ENCODE results near the gene PRKG1. TPM values are rescaled to one million over a fixed set of nuclear protein-coding genes. Genes with fewer than 3 reads are reported as not detected.

The PRKG1 gene
- polyA plus RNA-seq, 3 donors = not detected

DNA sequence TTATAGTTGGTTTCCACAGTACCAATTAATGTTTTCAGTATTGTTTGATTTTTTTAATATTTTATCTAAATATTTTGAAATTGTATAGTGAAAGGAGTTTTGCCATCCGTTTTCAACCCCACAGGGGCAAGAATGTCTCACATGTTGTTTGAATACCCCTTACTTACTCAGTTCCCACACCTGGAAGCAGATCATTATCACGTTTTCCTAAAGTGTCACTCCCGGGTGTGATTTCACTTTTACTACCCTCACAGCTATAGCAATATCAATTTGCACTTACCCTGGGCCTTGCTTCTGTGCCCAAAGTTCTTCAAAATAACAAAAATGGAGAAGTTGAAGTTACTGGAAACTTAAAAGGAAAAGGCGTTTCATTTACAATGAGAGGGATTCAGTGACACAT, 397.0 kb downstream of the PRKG1 start:
- no peak overlapping the region for H3K4me3 Mint-ChIP-seq
- no peaks in the 10 kb centered on the region for H3K36me3 Mint-ChIP-seq
- no peak overlapping the region for H3K27ac Mint-ChIP-seq
- Histone ChIP-seq H3K27ac (ENCODE audit: low read depth in 1 of 2, low read length in 2 of 2) (no peak overlapping the region), H3K4me1 (ENCODE audit: control insufficient read depth in 1 of 2, insufficient read depth in 2 of 2, low read length in 2 of 2) (no peaks in the 10 kb centered on the region), H3K79me2 (ENCODE audit: insufficient read depth, low read length) (no peaks in the 10 kb centered on the region), H2AFZ (ENCODE audit: insufficient read depth, low read depth, low read length, poor library complexity, severe bottlenecking) (no peak overlapping the region), H3K9me3 (replicated peaks in 1 of 2; ENCODE audit: control insufficient read depth in 1 of 2, insufficient read depth in 1 of 2, low read length in 2 of 2) (no peaks in the 10 kb centered on the region), H3K36me3 (replicated peaks in 1 of 2; ENCODE audit: control insufficient read depth in 1 of 2, insufficient read depth in 2 of 2, low read length in 2 of 2) (no peaks in the 10 kb centered on the region), H3K9ac (ENCODE audit: insufficient read depth, low read length, poor library complexity, severe bottlenecking) (no peak overlapping the region), H3K4me2 (replicated peaks; ENCODE audit: extremely low read depth, low read length, poor library complexity, severe bottlenecking) (no peak overlapping the region), H4K20me1 (ENCODE audit: insufficient read depth, low read length) (no peaks in the 10 kb centered on the region), H3K27me3 (ENCODE audit: control insufficient read depth in 2 of 2, insufficient read depth in 2 of 2, low read length in 2 of 2) (no peaks in the 10 kb centered on the region), H3K4me3 (replicated peaks in 1 of 3; ENCODE audit: low read depth in 2 of 3, low read length in 3 of 3) (no peak overlapping the region)
- WGBS (ENCODE audit: insufficient coverage) = no CpG with 5 or more reads among the region's 4 CpGs
- intact Hi-C loops (cut with micrococcal nuclease) = no loop called here
- H3K9me3 Mint-ChIP-seq = no peaks in the 10 kb centered on the region
- DNase-seq = no peak
- no peaks in the 10 kb centered on the region for H3K4me1 Mint-ChIP-seq
- TF ChIP-seq, protein P1, sequence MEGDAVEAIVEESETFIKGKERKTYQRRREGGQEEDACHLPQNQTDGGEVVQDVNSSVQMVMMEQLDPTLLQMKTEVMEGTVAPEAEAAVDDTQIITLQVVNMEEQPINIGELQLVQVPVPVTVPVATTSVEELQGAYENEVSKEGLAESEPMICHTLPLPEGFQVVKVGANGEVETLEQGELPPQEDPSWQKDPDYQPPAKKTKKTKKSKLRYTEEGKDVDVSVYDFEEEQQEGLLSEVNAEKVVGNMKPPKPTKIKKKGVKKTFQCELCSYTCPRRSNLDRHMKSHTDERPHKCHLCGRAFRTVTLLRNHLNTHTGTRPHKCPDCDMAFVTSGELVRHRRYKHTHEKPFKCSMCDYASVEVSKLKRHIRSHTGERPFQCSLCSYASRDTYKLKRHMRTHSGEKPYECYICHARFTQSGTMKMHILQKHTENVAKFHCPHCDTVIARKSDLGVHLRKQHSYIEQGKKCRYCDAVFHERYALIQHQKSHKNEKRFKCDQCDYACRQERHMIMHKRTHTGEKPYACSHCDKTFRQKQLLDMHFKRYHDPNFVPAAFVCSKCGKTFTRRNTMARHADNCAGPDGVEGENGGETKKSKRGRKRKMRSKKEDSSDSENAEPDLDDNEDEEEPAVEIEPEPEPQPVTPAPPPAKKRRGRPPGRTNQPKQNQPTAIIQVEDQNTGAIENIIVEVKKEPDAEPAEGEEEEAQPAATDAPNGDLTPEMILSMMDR (IDR thresholded peaks at IDR 0.05) = no peak
- no peaks in the 10 kb centered on the region for H3K27me3 Mint-ChIP-seq (ENCODE audit: low read depth in 3 of 3)

DNA sequence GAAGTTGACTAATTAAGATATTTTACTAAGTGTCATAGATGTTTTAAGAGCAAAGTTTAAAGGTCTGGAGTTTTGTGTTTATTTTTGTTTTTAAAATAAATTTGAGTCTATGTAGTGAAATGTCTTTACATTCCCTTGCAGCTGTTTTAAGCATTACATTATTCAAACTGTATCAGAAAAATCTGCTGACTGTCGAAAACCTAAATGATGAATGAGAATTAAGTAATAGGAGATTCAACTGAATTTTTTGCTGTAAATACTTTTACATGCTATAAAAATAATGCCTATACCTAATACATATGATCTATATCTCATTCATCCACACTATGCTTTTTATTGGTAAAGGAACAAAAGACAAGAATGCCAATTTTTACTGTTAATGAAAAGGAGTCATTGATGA, 397.9 kb downstream of the PRKG1 start:
- H3K27ac ChIP-seq (ENCODE audit: low read depth in 1 of 2, low read length in 2 of 2) = no peak overlapping the region
- H3K4me3 Mint-ChIP-seq = no peak overlapping the region
- no peaks in the 10 kb centered on the region for H3K4me1 Mint-ChIP-seq
- H3K79me2 ChIP-seq (ENCODE audit: insufficient read depth, low read length) = no peaks in the 10 kb centered on the region
- no peaks in the 10 kb centered on the region for H3K9me3 ChIP-seq (replicated peaks in 1 of 2; ENCODE audit: control insufficient read depth in 1 of 2, insufficient read depth in 1 of 2, low read length in 2 of 2)
- peaks cover 0 to 2% (median 0%) of the 10 kb centered on the region in 7 donors for H3K9me3 Mint-ChIP-seq
- TF ChIP-seq, protein P1 (IDR thresholded peaks at IDR 0.05) = no peak
- no peaks in the 10 kb centered on the region for H3K27me3 ChIP-seq (ENCODE audit: control insufficient read depth in 2 of 2, insufficient read depth in 2 of 2, low read length in 2 of 2)
- no peaks in the 10 kb centered on the region for H3K27me3 Mint-ChIP-seq (ENCODE audit: low read depth in 3 of 3)
- H3K27ac Mint-ChIP-seq = no peak overlapping the region
- no peaks in the 10 kb centered on the region for H3K36me3 ChIP-seq (replicated peaks in 1 of 2; ENCODE audit: control insufficient read depth in 1 of 2, insufficient read depth in 2 of 2, low read length in 2 of 2)
- DNase-seq = no peak
- no peak overlapping the region for H3K4me3 ChIP-seq (replicated peaks in 1 of 3; ENCODE audit: low read depth in 2 of 3, low read length in 3 of 3)
- no peaks in the 10 kb centered on the region for H4K20me1 ChIP-seq (ENCODE audit: insufficient read depth, low read length)
- H3K4me2 ChIP-seq (replicated peaks; ENCODE audit: extremely low read depth, low read length, poor library complexity, severe bottlenecking) = no peak overlapping the region
- no peaks in the 10 kb centered on the region for H3K36me3 Mint-ChIP-seq
- intact Hi-C loops (cut with micrococcal nuclease) = no loop called here
- no peaks in the 10 kb centered on the region for H3K4me1 ChIP-seq (ENCODE audit: control insufficient read depth in 1 of 2, insufficient read depth in 2 of 2, low read length in 2 of 2)
- no peak overlapping the region for H3K9ac ChIP-seq (ENCODE audit: insufficient read depth, low read length, poor library complexity, severe bottlenecking)
- H2AFZ ChIP-seq (ENCODE audit: insufficient read depth, low read depth, low read length, poor library complexity, severe bottlenecking) = no peak overlapping the region
- WGBS (ENCODE audit: insufficient coverage) = no CpG with 5 or more reads among the region's 1 CpG
